H1 (cell line): Measurements from ENCODE around the gene FXYD3. TPM values are rescaled to one million over a fixed set of nuclear protein-coding genes. Genes with fewer than 3 reads are reported as not detected.

Source experiments
- CTCF ChIA-PET: fragments of 300-600 bp; sonication (Branson Sonifier 250); formaldehyde crosslinking; loops from one replicate; lab custom pipeline; 2021; ENCODE audit not compliant: partially characterized antibody; lab: Charles Lee
- POLR2A ChIA-PET: fragments of 300-600 bp; sonication (Branson Sonifier 250); formaldehyde crosslinking; loops from one replicate; lab custom pipeline; 2021; ENCODE audit warnings: inconsistent platforms; ENCODE audit not compliant: partially characterized antibody; lab: Charles Lee
- DNase-seq, 2 experiments: peaks; one replicate each; pipeline versions ENCODE4 v3.0.0 to v3.0.0-alpha.2; 2010 to 2022; ENCODE audit warnings: low spot score in 2 of 2, low read depth in 1 of 2, mixed read lengths in 1 of 2
- FAIRE-seq: peaks from 2 replicates; lab custom pipeline; 2011; peaks lifted over from hg19 to GRCh38; lab: Jason Lieb, UNC
- H2AFZ ChIP-seq: 2 replicates; pipeline ENCODE4 v1.8.1; 2012; ENCODE audit warnings: low read length, inconsistent platforms
- H2AK5ac ChIP-seq: 2 replicates; pipeline ENCODE4 v1.6.1; 2013; ENCODE audit warnings: low read depth, low read length
- H2BK120ac ChIP-seq: replicated peaks from 2 replicates; pipeline ENCODE3; 2013; ENCODE audit warnings: low read depth, low read length, inconsistent platforms
- H2BK12ac ChIP-seq: 2 replicates; pipeline ENCODE4 v1.6.1; 2013; ENCODE audit warnings: low read depth, low read length
- H2BK15ac ChIP-seq: 2 replicates; pipeline ENCODE4 v1.6.1; 2013; ENCODE audit warnings: low read length
- H2BK20ac ChIP-seq: 2 replicates; pipeline ENCODE4 v1.6.1; 2013; ENCODE audit warnings: low read length
- H2BK5ac ChIP-seq: 2 replicates; pipeline ENCODE4 v1.6.1; 2013; ENCODE audit warnings: low read depth, low read length
- H3K14ac ChIP-seq: 2 replicates; pipeline ENCODE4 v1.6.1; 2013; ENCODE audit warnings: inconsistent platforms; ENCODE audit not compliant: insufficient read length
- H3K18ac ChIP-seq: 2 replicates; pipeline ENCODE4 v1.6.1; 2013; ENCODE audit warnings: low read length; ENCODE audit errors: extremely low read depth
- H3K23ac ChIP-seq: 2 replicates; pipeline ENCODE4 v1.6.1; 2013; ENCODE audit warnings: inconsistent platforms; ENCODE audit not compliant: insufficient read length
- H3K23me2 ChIP-seq: 2 replicates; pipeline ENCODE4 v1.6.1; 2013; ENCODE audit warnings: low read depth, low read length
- H3K27ac ChIP-seq: 2 replicates; pipeline ENCODE4 v1.6.1; 2011; ENCODE audit warnings: low read depth, low read length, inconsistent platforms
- H3K27me3 ChIP-seq, 4 experiments: replicated peaks in 1 of 4; 1 replicate in 1 of 4; 2 replicates in 3 of 4; pipeline versions ENCODE4 v1.6.1 to v1.8.1; 2011 to 2013; ENCODE audit warnings: low read length in 3 of 4, mild to moderate bottlenecking in 3 of 4, inconsistent platforms in 2 of 4, mixed read lengths in 2 of 4, moderate library complexity in 1 of 4; ENCODE audit not compliant: control insufficient read depth in 3 of 4, insufficient read depth in 3 of 4; ENCODE audit errors: extremely low read depth in 1 of 4
- H3K36me3 ChIP-seq, 4 experiments: 2 replicates each; pipeline versions ENCODE4 v1.6.1 to v1.8.1; 2011 to 2013; ENCODE audit warnings: mild to moderate bottlenecking in 4 of 4, low read length in 3 of 4, moderate library complexity in 2 of 4, control low read depth in 1 of 4, inconsistent platforms in 1 of 4; ENCODE audit not compliant: insufficient read depth in 4 of 4, control insufficient read depth in 2 of 4
- H3K4ac ChIP-seq: replicated peaks from 2 replicates; pipeline ENCODE3; 2013; ENCODE audit warnings: low read length, low read depth, mixed read lengths, inconsistent platforms; ENCODE audit not compliant: insufficient read length
- H3K4me1 ChIP-seq, 4 experiments: replicated peaks in 1 of 4; 1 replicate in 1 of 4; 2 replicates in 3 of 4; pipeline versions ENCODE4 v1.6.1 to v1.8.1; 2011 to 2013; ENCODE audit warnings: low read length in 3 of 4, inconsistent platforms in 2 of 4, mixed read lengths in 1 of 4; ENCODE audit not compliant: insufficient read depth in 4 of 4, control insufficient read depth in 3 of 4
- H3K4me2 ChIP-seq, 2 experiments: 2 replicates each; pipeline versions ENCODE4 v1.6.1 to v1.8.1; 2011 to 2013; ENCODE audit warnings: low read depth in 2 of 2, low read length in 2 of 2, control low read depth in 1 of 2, inconsistent platforms in 1 of 2, mild to moderate bottlenecking in 1 of 2; ENCODE audit not compliant: insufficient read depth in 1 of 2
- H3K4me3 ChIP-seq, 4 experiments: fragments of 200-600, 300-600 bp in 1 of 4; sonication (generic), shearing (Covaris generic), sonication (Bioruptor Twin) in 1 of 4; 2 replicates each; pipeline versions ENCODE4 v1.5.1 to v1.8.1; 2011 to 2016; ENCODE audit warnings: low read length in 4 of 4, low read depth in 3 of 4, control low read depth in 2 of 4, inconsistent platforms in 2 of 4, mild to moderate bottlenecking in 2 of 4, mixed read lengths in 1 of 4, moderate library complexity in 1 of 4; ENCODE audit not compliant: insufficient read depth in 2 of 4; ENCODE audit errors: extremely low read depth in 1 of 4
- H3K56ac ChIP-seq: replicated peaks from 2 replicates; pipeline ENCODE3; 2013; ENCODE audit warnings: low read depth, mild to moderate bottlenecking, mixed read lengths, low read length, inconsistent platforms; ENCODE audit not compliant: insufficient read length
- H3K79me1 ChIP-seq: 2 replicates; pipeline ENCODE4 v1.6.1; 2013; ENCODE audit warnings: low read depth, low read length, control low read depth
- H3K79me2 ChIP-seq, 2 experiments: 2 replicates each; pipeline versions ENCODE4 v1.6.1 to v1.8.1; 2012 to 2013; ENCODE audit warnings: low read length in 2 of 2, mild to moderate bottlenecking in 2 of 2, inconsistent platforms in 1 of 2; ENCODE audit not compliant: insufficient read depth in 2 of 2, control insufficient read depth in 1 of 2
- H3K9ac ChIP-seq, 4 experiments: replicated peaks in 1 of 4; 1 replicate in 1 of 4; 2 replicates in 3 of 4; pipeline versions ENCODE4 v1.6.1 to v1.8.1; 2011 to 2013; ENCODE audit warnings: low read depth in 3 of 4, low read length in 3 of 4, control low read depth in 2 of 4, mild to moderate bottlenecking in 2 of 4, moderate library complexity in 2 of 4, inconsistent platforms in 1 of 4; ENCODE audit errors: extremely low read depth in 1 of 4
- H3K9me3 ChIP-seq, 2 experiments: 2 replicates each; pipeline versions ENCODE4 v1.6.1 to v1.8.1; 2012 to 2013; ENCODE audit warnings: mild to moderate bottlenecking in 2 of 2, moderate library complexity in 2 of 2, control low read depth in 1 of 2, inconsistent platforms in 1 of 2, low read depth in 1 of 2, low read length in 1 of 2, mixed read lengths in 1 of 2; ENCODE audit not compliant: insufficient read depth in 2 of 2
- H4K20me1 ChIP-seq, 2 experiments: replicated peaks in 1 of 2; 2 replicates each; pipeline versions ENCODE3 to v1.8.1; 2011 to 2013; ENCODE audit warnings: inconsistent platforms in 2 of 2, low read length in 2 of 2, mild to moderate bottlenecking in 1 of 2; ENCODE audit not compliant: insufficient read depth in 2 of 2, control insufficient read depth in 1 of 2
- H4K5ac ChIP-seq: 2 replicates; pipeline ENCODE4 v1.6.1; 2013; ENCODE audit warnings: low read length, low read depth, mixed read lengths, inconsistent platforms; ENCODE audit not compliant: insufficient read length
- H4K8ac ChIP-seq: 2 replicates; pipeline ENCODE4 v1.8.0; 2013; ENCODE audit warnings: mild to moderate bottlenecking, moderate library complexity, low read length, inconsistent platforms; ENCODE audit not compliant: insufficient read depth; ENCODE audit errors: extremely low read depth
- H4K91ac ChIP-seq: replicated peaks from 2 replicates; pipeline ENCODE3; 2013; ENCODE audit warnings: low read length, mixed read lengths, inconsistent platforms; ENCODE audit not compliant: insufficient read length
- CHD1 ChIP-seq: IDR thresholded peaks from 2 replicates; pipeline ENCODE4 v1.6.1; 2012; ENCODE audit warnings: low read depth, low read length, improper control_type of control experiment
- SRF ChIP-seq: IDR thresholded peaks from 2 replicates; pipeline ENCODE4 v1.6.1; 2011; ENCODE audit warnings: mild to moderate bottlenecking, low read depth, low read length, moderate library complexity
- WGBS, 2 experiments: shearing (Covaris generic) in 1 of 2; methylation state at CpG; one replicate each; pipeline versions ENCODE4 v1.1.6 to v1.1.7; 2013 to 2015; ENCODE audit warnings: low lambda C conversion rate in 2 of 2, mixed read lengths in 2 of 2, inconsistent platforms in 1 of 2, low coverage in 1 of 2, missing lambda C conversion rate in 1 of 2; ENCODE audit not compliant: insufficient replicate concordance in 2 of 2, insufficient coverage in 1 of 2, insufficient read length in 1 of 2; ENCODE audit errors: extremely low coverage in 1 of 2, missing lambda C conversion rate in 1 of 2; 5-methylcytosine and 5-hydroxymethylcytosine counted together
- polyA plus RNA-seq, 7 experiments: library from polyadenylated mRNA; depleted of rRNA in 3 of 7; stranded (reverse) in 5 of 7; unstranded in 2 of 7; fragments of >200 nt in 5 of 7; fragments of 200-250 nt in 2 of 7; gene quantifications; 1 replicate in 5 of 7; 2 replicates in 1 of 7; 4 replicates in 1 of 7; pipeline versions ENCODE4 v1.2.1 to v1.2.3, GENCODE V29; 2011 to 2013; ENCODE audit warnings: missing spikeins in 2 of 7, mixed read lengths in 2 of 7
- total RNA-seq: library from RNA; stranded (reverse); fragmentation: NEBNext Ultra II Directional; extraction: Animal tissue kit (Norgen Biotek cat#: 25700); gene quantifications from 2 replicates; pipeline ENCODE4 v1.2.1, GENCODE V29; 2021

The FXYD3 gene
- total and polyA plus RNA-seq, 2 of the 8 experiments (the other 6 are each of a cell fraction or from before 2014, with no cell fraction given): 0.33 TPM; not detected in 1

GRCh38 chr19:35114353-35115176, 1.1 kb upstream of the FXYD3 start:
- no peaks in the 10 kb centered on the region for H4K20me1 ChIP-seq
- H4K8ac ChIP-seq: 0 out of 2 replicates have a peak overlapping the region, but pooled peaks have one; percentile 35
- no peaks in the 10 kb centered on the region for H3K79me1 ChIP-seq
- CTCF ChIA-PET: interaction anchor here (0.6 to 6.9 kb wide), 26 partner anchors 8 to 202 kb away, joined by 3 to 154 read pairs (median 4); partner anchors contain the start of genes FXYD1, FXYD7, HAMP and LGI4
- no peaks in the 10 kb centered on the region for H3K79me2 ChIP-seq
- peak; percentile 71 for FAIRE-seq
- POLR2A ChIA-PET: interaction anchor here (0.7 to 0.8 kb wide), 2 partner anchors 23 to 27 kb away, joined by 3 to 4 read pairs; no protein-coding TSS in a partner anchor
- H3K9me3 ChIP-seq: no peaks in the 10 kb centered on the region
- H4K91ac ChIP-seq: no peak overlapping the region
- H3K4me3 ChIP-seq: peak overlapping the region in 3 of 4 experiments; percentile 23 to 56 (median 31); a peak in 5 of 8 replicates
- H3K23me2 ChIP-seq: no peaks in the 10 kb centered on the region
- peaks cover 0 to 2% (median 0%) of the 10 kb centered on the region in 4 experiments; a peak in 1 of 7 replicates for H3K27me3 ChIP-seq
- H4K5ac ChIP-seq: no peak overlapping the region
- H3K4me2 ChIP-seq: peak overlapping the region; percentile 15 to 70; a peak in 3 of 4 replicates
- no peak overlapping the region for H2AK5ac ChIP-seq
- peak; percentile 73 to 99 for DNase-seq
- no peak overlapping the region for H3K9ac ChIP-seq
- no peak overlapping the region for H2BK15ac ChIP-seq
- H3K18ac ChIP-seq: peak overlapping the region; percentile 4; the same call in 1 of the 2 replicates
- no peak overlapping the region for H2AFZ ChIP-seq
- no peak overlapping the region for H2BK120ac ChIP-seq
- H3K4me1 ChIP-seq: peaks cover 0 to 23% (median 14%) of the 10 kb centered on the region in 4 experiments; a peak in 6 of 7 replicates
- WGBS, 2 experiments: 15% methylated on average over 19 of the region's 23 CpGs; no CpG with 5 or more reads in 1 of the 2 experiments
- no peak overlapping the region for H3K14ac ChIP-seq
- no peak overlapping the region for H3K23ac ChIP-seq
- H3K27ac ChIP-seq: no peak overlapping the region
- H3K36me3 ChIP-seq: no peaks in the 10 kb centered on the region
- no peak overlapping the region for H2BK20ac ChIP-seq
- no peak overlapping the region; the same call in 1 of the 2 replicates for H2BK12ac ChIP-seq
- H3K4ac ChIP-seq: no peak overlapping the region
- H2BK5ac ChIP-seq: no peak overlapping the region
- H3K56ac ChIP-seq: no peak overlapping the region
- TF ChIP-seq CHD1 (no peak), SRF (no peak)
